Measurements from ENCODE around the gene PSMA7. TPM values are rescaled to one million over a fixed set of nuclear protein-coding genes. Genes with fewer than 3 reads are reported as not detected.

Gene PSMA7
- total RNA-seq, 1 donor from 2014 or later = 233 TPM

GRCh38 chr20:62133864-62134263 is 9.3 kb downstream of the PSMA7 start:
- Histone ChIP-seq H3K27me3 (ENCODE audit: low read depth) (no peaks in the 10 kb centered on the region), H3K4me1 (peaks cover 77% of the 10 kb centered on the region), H3K4me3 (no peak overlapping the region), H3K9me3 (replicated peaks) (no peaks in the 10 kb centered on the region), H3K36me3 (peaks cover 98% of the 10 kb centered on the region), H3K27ac (replicated peaks) (peak overlapping the region; percentile 88)
- DNase-seq = no peak
- TF ChIP-seq, protein P1, sequence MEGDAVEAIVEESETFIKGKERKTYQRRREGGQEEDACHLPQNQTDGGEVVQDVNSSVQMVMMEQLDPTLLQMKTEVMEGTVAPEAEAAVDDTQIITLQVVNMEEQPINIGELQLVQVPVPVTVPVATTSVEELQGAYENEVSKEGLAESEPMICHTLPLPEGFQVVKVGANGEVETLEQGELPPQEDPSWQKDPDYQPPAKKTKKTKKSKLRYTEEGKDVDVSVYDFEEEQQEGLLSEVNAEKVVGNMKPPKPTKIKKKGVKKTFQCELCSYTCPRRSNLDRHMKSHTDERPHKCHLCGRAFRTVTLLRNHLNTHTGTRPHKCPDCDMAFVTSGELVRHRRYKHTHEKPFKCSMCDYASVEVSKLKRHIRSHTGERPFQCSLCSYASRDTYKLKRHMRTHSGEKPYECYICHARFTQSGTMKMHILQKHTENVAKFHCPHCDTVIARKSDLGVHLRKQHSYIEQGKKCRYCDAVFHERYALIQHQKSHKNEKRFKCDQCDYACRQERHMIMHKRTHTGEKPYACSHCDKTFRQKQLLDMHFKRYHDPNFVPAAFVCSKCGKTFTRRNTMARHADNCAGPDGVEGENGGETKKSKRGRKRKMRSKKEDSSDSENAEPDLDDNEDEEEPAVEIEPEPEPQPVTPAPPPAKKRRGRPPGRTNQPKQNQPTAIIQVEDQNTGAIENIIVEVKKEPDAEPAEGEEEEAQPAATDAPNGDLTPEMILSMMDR (IDR thresholded peaks at IDR 0.05; ENCODE audit: borderline replicate concordance) = peak; percentile 45
- intact Hi-C loops (cut with micrococcal nuclease) = loop anchor here (10.0 kb wide), 1 partner anchor 109 kb away; no protein-coding TSS in a partner anchor

GRCh38 chr20:62133051-62133845 is 9.9 kb downstream of the PSMA7 start:
- H3K4me3 ChIP-seq = peak overlapping the region; percentile 35
- peak overlapping the region; percentile 88 for H3K27ac ChIP-seq (replicated peaks)
- no peaks in the 10 kb centered on the region for H3K9me3 ChIP-seq (replicated peaks)
- TF ChIP-seq, protein P1 (IDR thresholded peaks at IDR 0.05; ENCODE audit: borderline replicate concordance) = no peak
- peaks cover 82% of the 10 kb centered on the region for H3K4me1 ChIP-seq
- DNase-seq = peak; percentile 48
- H3K36me3 ChIP-seq = peaks cover 98% of the 10 kb centered on the region
- intact Hi-C loops (cut with micrococcal nuclease) = loop anchor here (10.0 kb wide), 1 partner anchor 108 kb away; no protein-coding TSS in a partner anchor
- H3K27me3 ChIP-seq (ENCODE audit: low read depth) = no peaks in the 10 kb centered on the region

DNA sequence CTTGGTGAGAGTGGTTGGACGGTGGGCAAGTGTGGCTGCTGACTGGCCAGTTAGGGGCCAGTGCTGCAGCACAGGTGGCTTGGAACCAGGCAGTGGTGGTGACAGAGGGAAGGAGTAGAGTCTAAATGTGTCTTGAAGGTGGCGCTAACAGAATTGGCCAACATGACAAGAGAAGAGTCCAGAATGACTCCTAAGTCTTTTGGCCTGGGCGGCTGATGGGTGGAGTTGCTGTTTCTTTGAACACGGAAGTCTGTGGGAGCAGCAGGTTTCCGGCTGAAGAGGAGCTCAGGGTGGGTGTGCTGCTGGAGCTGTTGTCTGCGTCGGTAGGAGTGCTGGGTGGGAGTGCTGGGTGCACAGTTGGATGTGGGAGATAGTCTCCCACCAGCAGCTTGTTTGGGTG is 10.8 kb downstream of the PSMA7 start:
- DNase-seq = no peak
- peaks cover 82% of the 10 kb centered on the region for H3K4me1 ChIP-seq
- intact Hi-C loops (cut with micrococcal nuclease) = loop anchor here (10.0 kb wide), 1 partner anchor 108 kb away; no protein-coding TSS in a partner anchor

GRCh38 chr20:62131560-62132320 is 11.5 kb downstream of the PSMA7 start:
- Histone ChIP-seq H3K9me3 (replicated peaks) (no peaks in the 10 kb centered on the region), H3K4me1 (peaks cover 82% of the 10 kb centered on the region), H3K36me3 (peaks cover 98% of the 10 kb centered on the region), H3K27ac (replicated peaks) (peak overlapping the region; percentile 88), H3K27me3 (ENCODE audit: low read depth) (no peaks in the 10 kb centered on the region), H3K4me3 (no peak overlapping the region)
- intact Hi-C loops (cut with micrococcal nuclease) = loop anchor here (10.0 kb wide), 1 partner anchor 107 kb away; no protein-coding TSS in a partner anchor
- DNase-seq = no peak
- TF ChIP-seq, protein P1 (IDR thresholded peaks at IDR 0.05; ENCODE audit: borderline replicate concordance) = no peak

More for the DNA sequence above, 10.8 kb downstream of the PSMA7 start:
- H3K27ac ChIP-seq (replicated peaks) = peak overlapping the region; percentile 88
- H3K4me3 ChIP-seq = peak overlapping the region; percentile 35
- no peaks in the 10 kb centered on the region for H3K27me3 ChIP-seq (ENCODE audit: low read depth)
- TF ChIP-seq, protein P1 (IDR thresholded peaks at IDR 0.05; ENCODE audit: borderline replicate concordance) = no peak
- no peaks in the 10 kb centered on the region for H3K9me3 ChIP-seq (replicated peaks)
- peaks cover 98% of the 10 kb centered on the region for H3K36me3 ChIP-seq

DNA sequence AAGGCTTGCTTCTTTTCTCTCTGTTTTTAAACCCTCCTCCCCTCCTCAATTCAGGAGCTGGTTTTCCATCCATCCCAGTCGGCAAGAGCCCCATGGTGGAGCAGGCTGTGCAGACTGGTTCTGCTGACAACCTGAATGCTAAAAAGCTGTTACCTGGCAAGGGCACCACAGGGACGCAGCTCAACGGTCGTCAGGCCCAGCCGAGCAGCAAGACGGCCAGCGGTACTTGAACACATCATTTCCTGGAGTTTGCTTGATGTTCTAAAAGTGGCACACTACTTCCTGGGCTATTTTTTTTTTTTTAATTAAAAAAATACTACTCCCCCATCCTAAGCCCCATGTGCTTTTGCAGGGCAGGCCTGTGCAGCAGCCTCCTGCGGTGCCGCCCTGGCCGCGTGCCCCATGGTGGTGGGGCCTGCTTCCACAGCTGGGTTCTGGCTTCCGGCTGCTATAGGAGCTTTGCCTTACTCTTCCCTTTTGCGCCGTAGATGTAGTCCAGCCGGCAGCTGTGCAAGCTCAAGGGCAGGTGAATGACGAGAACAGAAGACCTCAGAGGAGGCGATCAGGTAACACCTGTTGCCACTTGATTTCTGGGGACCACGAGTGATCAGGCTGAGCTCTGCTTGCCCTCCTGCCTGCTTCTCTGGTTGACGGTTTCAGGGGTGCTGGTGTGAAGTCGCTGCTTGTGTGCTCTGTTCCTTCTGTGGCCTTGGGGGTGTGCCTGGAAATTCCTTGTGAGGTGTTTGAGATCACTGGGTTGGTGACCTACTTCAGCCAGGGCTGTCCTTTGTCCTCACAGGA is 13.3 kb downstream of the PSMA7 start:
- Histone ChIP-seq H3K9me3 (replicated peaks) (no peaks in the 10 kb centered on the region), H3K27me3 (ENCODE audit: low read depth) (no peaks in the 10 kb centered on the region), H3K4me1 (peaks cover 78% of the 10 kb centered on the region), H3K27ac (replicated peaks) (peak overlapping the region; percentile 88), H3K36me3 (peaks cover 98% of the 10 kb centered on the region), H3K4me3 (no peak overlapping the region)
- DNase-seq = no peak
- intact Hi-C loops (cut with micrococcal nuclease) = loop anchor here (10.0 kb wide), 2 partner anchors 65 to 105 kb away; partner anchors contain the start of gene TAF4
- TF ChIP-seq, protein P1 (IDR thresholded peaks at IDR 0.05; ENCODE audit: borderline replicate concordance) = no peak
